Neuronal stem cell (in vitro differentiated cells): ENCODE measurements around the gene SLC50A1.
A peak's percentile ranks its signal among the peaks of the same experiment; 100 is the strongest.

Source experiments
- DNase-seq: peaks from one replicate; pipeline ENCODE4 v3.0.0-alpha.2; 2013; ENCODE audit warnings: low spot score
- H2AFZ ChIP-seq: one replicate; pipeline ENCODE4 v1.6.1; 2013; ENCODE audit warnings: mild to moderate bottlenecking, low read length, inconsistent platforms
- H2AK5ac ChIP-seq: 2 replicates; pipeline ENCODE4 v1.6.1; 2013; ENCODE audit warnings: low read depth, mild to moderate bottlenecking, inconsistent platforms, low read length, moderate library complexity, mixed read lengths
- H2BK120ac ChIP-seq: 2 replicates; pipeline ENCODE4 v1.6.1; 2013; ENCODE audit warnings: low read depth, mild to moderate bottlenecking, inconsistent platforms, low read length, moderate library complexity, mixed read lengths
- H2BK12ac ChIP-seq: one replicate; pipeline ENCODE4 v1.6.1; 2013; ENCODE audit warnings: low read length, inconsistent platforms
- H2BK15ac ChIP-seq: 2 replicates; pipeline ENCODE4 v1.6.1; 2013; ENCODE audit warnings: mild to moderate bottlenecking, low read length, inconsistent platforms, mixed read lengths
- H2BK5ac ChIP-seq: one replicate; pipeline ENCODE4 v1.6.1; 2013; ENCODE audit warnings: inconsistent platforms, mild to moderate bottlenecking, low read length, moderate library complexity
- H3K14ac ChIP-seq: one replicate; pipeline ENCODE4 v1.6.1; 2013; ENCODE audit warnings: low read length, inconsistent platforms
- H3K18ac ChIP-seq: 2 replicates; pipeline ENCODE4 v1.6.1; 2013; ENCODE audit warnings: low read length, inconsistent platforms
- H3K23ac ChIP-seq: 2 replicates; pipeline ENCODE4 v1.6.1; 2013; ENCODE audit warnings: low read depth, mild to moderate bottlenecking, mixed read lengths, low read length, inconsistent platforms; ENCODE audit not compliant: poor library complexity
- H3K27ac ChIP-seq: replicated peaks from 3 replicates; pipeline ENCODE4 v1.5.1; 2013; ENCODE audit warnings: low read length, inconsistent platforms
- H3K27me3 ChIP-seq, 3 experiments: 2 replicates each; pipeline ENCODE4 v1.6.1; 2013; ENCODE audit warnings: low read length in 3 of 3, mild to moderate bottlenecking in 2 of 3, inconsistent platforms in 1 of 3, low read depth in 1 of 3, mixed read lengths in 1 of 3, moderate library complexity in 1 of 3; ENCODE audit not compliant: control insufficient read depth in 3 of 3, insufficient read depth in 3 of 3
- H3K36me3 ChIP-seq, 2 donors: replicated peaks in 1 of 2; 2 replicates each; pipeline ENCODE4 v1.6.1; 2013; ENCODE audit warnings: low read length in 2 of 2; ENCODE audit not compliant: control insufficient read depth in 2 of 2, insufficient read depth in 2 of 2
- H3K4ac ChIP-seq: 2 replicates; pipeline ENCODE4 v1.6.1; 2013; ENCODE audit warnings: inconsistent platforms, mild to moderate bottlenecking, low read length, moderate library complexity
- H3K4me1 ChIP-seq, 2 donors: 1 replicate in 1 of 2; 2 replicates in 1 of 2; pipeline ENCODE4 v1.6.1; 2013; ENCODE audit warnings: low read length in 2 of 2, low read depth in 1 of 2; ENCODE audit not compliant: control insufficient read depth in 2 of 2, insufficient read depth in 1 of 2
- H3K4me2 ChIP-seq: one replicate; pipeline ENCODE4 v1.6.1; 2013; ENCODE audit warnings: mild to moderate bottlenecking, low read length, inconsistent platforms; ENCODE audit not compliant: insufficient read depth, poor library complexity, severe bottlenecking
- H3K4me3 ChIP-seq, 2 donors: 2 replicates each; pipeline ENCODE4 v1.5.1; 2013; ENCODE audit warnings: low read length in 2 of 2, mild to moderate bottlenecking in 2 of 2, inconsistent platforms in 1 of 2, moderate library complexity in 1 of 2
- H3K79me1 ChIP-seq: one replicate; pipeline ENCODE4 v1.6.1; 2013; ENCODE audit warnings: low read depth, mild to moderate bottlenecking, inconsistent platforms, low read length, moderate library complexity
- H3K9ac ChIP-seq: one replicate; pipeline ENCODE4 v1.6.1; 2013; ENCODE audit warnings: mild to moderate bottlenecking, low read depth, low read length, inconsistent platforms; ENCODE audit not compliant: poor library complexity
- H3K9me3 ChIP-seq, 2 donors: replicated peaks in 1 of 2; 2 replicates each; pipeline versions ENCODE3 to v1.6.1; 2013; ENCODE audit warnings: low read length in 2 of 2, mild to moderate bottlenecking in 2 of 2, inconsistent platforms in 1 of 2, low read depth in 1 of 2, mixed read lengths in 1 of 2, moderate library complexity in 1 of 2; ENCODE audit not compliant: control insufficient read depth in 2 of 2, insufficient read depth in 1 of 2
- H4K8ac ChIP-seq: one replicate; pipeline ENCODE4 v1.6.1; 2013; ENCODE audit warnings: low read depth, mild to moderate bottlenecking, inconsistent platforms, low read length, moderate library complexity
- H4K91ac ChIP-seq: one replicate; pipeline ENCODE4 v1.6.1; 2013; ENCODE audit warnings: low read length, low read depth, mild to moderate bottlenecking, inconsistent platforms; ENCODE audit not compliant: poor library complexity
- WGBS, 2 donors: extraction: QIAGEN DNeasy Blood & Tissue Kit; methylation state at CpG; one replicate each; pipeline ENCODE4 v1.1.7; 2013; ENCODE audit warnings: missing lambda C conversion rate in 2 of 2, mixed read lengths in 1 of 2; ENCODE audit not compliant: insufficient read length in 2 of 2, insufficient replicate concordance in 1 of 2; ENCODE audit errors: extremely low coverage in 2 of 2; 5-methylcytosine and 5-hydroxymethylcytosine counted together

The SLC50A1 gene

DNA sequence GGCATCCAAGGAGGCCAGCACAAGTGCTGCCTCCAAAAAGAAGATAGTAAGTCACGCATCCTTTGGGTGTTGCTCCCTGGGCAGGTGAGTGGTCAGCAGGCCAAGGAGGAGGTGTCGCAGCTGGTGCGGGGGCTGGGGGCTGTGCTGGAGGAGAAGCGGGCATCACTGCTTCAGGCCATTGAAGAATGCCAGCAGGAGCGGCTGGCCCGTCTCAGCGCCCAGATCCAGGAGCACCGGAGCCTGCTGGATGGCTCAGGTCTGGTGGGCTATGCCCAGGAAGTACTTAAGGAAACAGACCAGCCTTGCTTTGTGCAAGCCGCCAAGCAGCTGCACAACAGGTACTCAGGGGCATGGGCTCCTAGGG lies 42.2 kb downstream of the SLC50A1 start:
- no peak overlapping the region for H3K4me3 ChIP-seq
- peak overlapping the region; percentile 14 for H4K91ac ChIP-seq
- H3K14ac ChIP-seq: no peak overlapping the region
- WGBS, 2 donors: no CpG with 5 or more reads among the region's 9 CpGs
- no peak overlapping the region for H3K9ac ChIP-seq
- peaks cover 14% of the 10 kb centered on the region for H3K79me1 ChIP-seq
- no peak overlapping the region for H3K18ac ChIP-seq
- peaks cover 11 to 13% of the 10 kb centered on the region in 2 donors for H3K4me1 ChIP-seq
- no peaks in the 10 kb centered on the region for H3K9me3 ChIP-seq
- H2AK5ac ChIP-seq: no peak overlapping the region
- H3K27me3 ChIP-seq: no peaks in the 10 kb centered on the region
- no peak overlapping the region for H3K27ac ChIP-seq
- H2BK5ac ChIP-seq: no peak overlapping the region
- peak overlapping the region; percentile 58 for H3K23ac ChIP-seq
- no peak for DNase-seq
- no peak overlapping the region for H2BK12ac ChIP-seq
- H2BK15ac ChIP-seq: no peak overlapping the region
- no peak overlapping the region for H3K4me2 ChIP-seq
- no peak overlapping the region for H2AFZ ChIP-seq
- H3K36me3 ChIP-seq: peaks cover 27 to 34% of the 10 kb centered on the region in 2 donors
- H3K4ac ChIP-seq: no peak overlapping the region
- no peak overlapping the region for H4K8ac ChIP-seq
- H2BK120ac ChIP-seq: no peak overlapping the region

DNA sequence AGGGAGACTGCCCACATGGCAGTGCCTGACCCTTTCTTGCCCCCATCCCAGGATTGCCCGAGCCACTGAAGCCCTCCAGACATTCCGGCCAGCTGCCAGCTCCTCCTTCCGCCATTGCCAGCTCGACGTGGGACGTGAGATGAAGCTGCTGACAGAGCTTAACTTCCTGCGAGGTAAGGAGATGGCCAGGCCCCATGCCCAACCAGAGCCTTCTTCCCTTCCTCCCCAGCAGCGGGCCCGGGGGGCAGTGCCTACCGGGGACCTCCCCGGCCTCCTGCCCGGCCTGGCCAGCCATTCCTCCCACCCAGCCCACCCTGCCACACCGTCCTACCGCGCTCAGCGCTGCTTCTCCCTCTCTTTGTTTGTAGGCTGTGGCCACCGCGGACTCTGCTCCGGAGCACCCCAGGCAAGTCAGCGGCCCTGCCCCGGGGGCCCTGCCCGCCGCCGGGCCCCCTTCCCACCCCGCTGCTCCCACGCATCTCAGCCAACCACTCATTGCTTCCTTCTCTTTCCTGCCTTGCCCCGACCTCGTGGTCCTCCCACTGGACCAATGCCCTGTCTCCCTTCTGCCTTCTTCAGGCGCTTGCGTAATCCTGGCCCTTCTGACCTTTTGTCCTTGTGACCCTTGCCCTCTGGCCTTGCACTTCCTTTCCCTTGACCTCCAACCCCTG lies 42.9 kb downstream of the SLC50A1 start:
- H2AK5ac ChIP-seq: no peak overlapping the region
- WGBS, 2 donors: no CpG with 5 or more reads among the region's 30 CpGs
- no peak for DNase-seq

DNA sequence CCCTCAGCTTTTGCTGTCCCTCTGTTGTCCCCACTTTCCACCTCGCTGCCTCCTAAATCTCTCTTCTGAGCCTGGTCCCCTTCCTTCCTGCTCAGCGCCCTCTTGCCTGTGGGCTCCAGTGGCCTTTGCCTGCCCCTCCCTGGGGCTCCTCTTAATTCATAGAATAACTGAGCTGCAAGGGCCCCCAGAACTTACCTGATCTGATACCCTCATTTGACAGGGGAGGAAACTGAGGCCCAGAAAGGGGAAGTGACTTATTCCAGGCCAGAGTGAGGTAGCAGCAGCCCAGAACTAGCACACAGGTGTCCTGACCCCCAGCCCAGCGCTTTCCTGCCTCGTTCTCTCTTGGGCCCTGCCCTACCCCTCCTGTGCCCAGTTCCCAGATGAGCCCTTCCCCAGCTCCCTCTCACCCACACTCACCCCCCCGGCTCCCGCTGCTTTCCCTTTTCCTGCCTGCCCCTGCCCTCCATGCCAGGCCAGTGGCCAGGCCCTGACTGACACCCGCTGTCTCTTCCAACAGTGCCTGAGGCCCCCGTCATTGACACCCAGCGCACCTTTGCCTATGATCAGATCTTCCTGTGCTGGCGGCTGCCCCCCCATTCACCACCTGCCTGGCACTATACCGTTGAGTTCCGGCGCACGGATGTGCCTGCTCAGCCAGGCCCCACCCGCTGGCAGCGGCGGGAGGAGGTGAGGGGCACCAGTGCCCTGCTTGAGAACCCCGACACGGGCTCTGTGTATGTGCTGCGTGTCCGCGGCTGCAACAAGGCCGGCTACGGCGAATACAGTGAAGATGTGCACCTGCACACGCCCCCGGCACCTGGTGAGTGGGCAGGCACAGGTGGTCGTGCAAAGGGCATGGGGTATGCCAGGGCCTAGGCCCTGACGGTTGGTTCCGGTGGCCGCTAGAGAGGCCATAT lies 43.7 kb downstream of the SLC50A1 start:
- peak overlapping the region; percentile 53 for H4K91ac ChIP-seq
- no CpG with 5 or more reads among the region's 31 CpGs for WGBS, 2 donors
- no peak overlapping the region for H3K4me3 ChIP-seq
- no peak overlapping the region for H3K18ac ChIP-seq
- H3K23ac ChIP-seq: peak overlapping the region; percentile 73
- no peak overlapping the region for H2AFZ ChIP-seq
- H2BK15ac ChIP-seq: no peak overlapping the region
- H3K36me3 ChIP-seq: peaks cover 29 to 40% of the 10 kb centered on the region in 2 donors
- H4K8ac ChIP-seq: no peak overlapping the region
- peaks cover 9 to 10% of the 10 kb centered on the region in 2 donors for H3K4me1 ChIP-seq
- no peak overlapping the region for H3K9ac ChIP-seq
- no peak overlapping the region for H3K27ac ChIP-seq
- H3K27me3 ChIP-seq: no peaks in the 10 kb centered on the region
- peaks cover 14% of the 10 kb centered on the region for H3K79me1 ChIP-seq
- peak overlapping the region; percentile 22 for H2BK12ac ChIP-seq
- no peak overlapping the region for H2AK5ac ChIP-seq
- H3K14ac ChIP-seq: no peak overlapping the region
- no peak overlapping the region for H2BK120ac ChIP-seq
- no peak overlapping the region for H3K4me2 ChIP-seq
- no peaks in the 10 kb centered on the region for H3K9me3 ChIP-seq
- H3K4ac ChIP-seq: no peak overlapping the region
- no peak for DNase-seq
- peak overlapping the region; percentile 82 for H2BK5ac ChIP-seq

More for the DNA sequence above, 42.9 kb downstream of the SLC50A1 start:
- Histone ChIP-seq H2BK15ac (no peak overlapping the region), H3K79me1 (peaks cover 14% of the 10 kb centered on the region), H3K4me2 (no peak overlapping the region), H3K23ac (no peak overlapping the region), H3K36me3 (peaks cover 27 to 34% of the 10 kb centered on the region in 2 donors), H4K8ac (no peak overlapping the region), H2AFZ (no peak overlapping the region), H3K18ac (no peak overlapping the region), H3K9me3 (no peaks in the 10 kb centered on the region), H2BK12ac (no peak overlapping the region), H4K91ac (no peak overlapping the region), H3K4me3 (no peak overlapping the region), H3K27me3 (no peaks in the 10 kb centered on the region), H3K27ac (no peak overlapping the region), H3K9ac (no peak overlapping the region), H3K14ac (no peak overlapping the region), H3K4ac (no peak overlapping the region), H2BK120ac (no peak overlapping the region), H2BK5ac (no peak overlapping the region), H3K4me1 (peaks cover 9 to 13% of the 10 kb centered on the region in 2 donors)
